HEK293 (cell line): ENCODE data around the gene HERC3.

Experiments used
- GLIS1 ChIP-seq: fragments of 450-650 bp; formaldehyde crosslinking; IDR thresholded peaks from 2 replicates; pipeline ENCODE4 v1.5.1; 2016; ENCODE audit warnings: missing biosample characterization, missing genetic modification characterization
- HOXA7 ChIP-seq: sonication (generic); formaldehyde crosslinking; IDR thresholded peaks from 2 replicates; pipeline ENCODE4 v1.8.1; 2022; ENCODE audit warnings: missing genetic modification reagents, borderline replicate concordance
- KLF10 ChIP-seq: fragments of 450-650 bp; IDR thresholded peaks from 2 replicates; pipeline ENCODE4 v1.5.1; 2018; ENCODE audit warnings: missing biosample characterization, mild to moderate bottlenecking, missing genetic modification characterization
- KLF8 ChIP-seq: fragments of 450-650 bp; formaldehyde crosslinking; IDR thresholded peaks from 2 replicates; pipeline ENCODE4 v1.5.1; 2016; ENCODE audit warnings: missing biosample characterization, missing genetic modification characterization
- SCRT2 ChIP-seq: fragments of 450-650 bp; formaldehyde crosslinking; IDR thresholded peaks from 2 replicates; pipeline ENCODE4 v1.5.1; 2016; ENCODE audit warnings: missing biosample characterization, missing genetic modification characterization
- SETDB1 ChIP-seq: IDR thresholded peaks from one replicate; pipeline ENCODE4 v1.6.1; 2017; ENCODE audit warnings: mild to moderate bottlenecking, low read length, moderate library complexity, mixed read lengths; ENCODE audit not compliant: insufficient read length
- YY1 ChIP-seq: fragments of 450-650 bp; formaldehyde crosslinking; IDR thresholded peaks from 2 replicates; pipeline ENCODE4 v1.5.1; 2018; ENCODE audit warnings: missing biosample characterization, missing genetic modification characterization
- ZBTB20 ChIP-seq: fragments of 450-650 bp; formaldehyde crosslinking; IDR thresholded peaks from 2 replicates; pipeline ENCODE4 v1.5.1; 2016; ENCODE audit warnings: missing biosample characterization, missing genetic modification characterization
- ZEB2 ChIP-seq: fragments of 450-650 bp; formaldehyde crosslinking; IDR thresholded peaks from 2 replicates; pipeline ENCODE4 v1.5.1; 2016; ENCODE audit warnings: missing biosample characterization, missing genetic modification characterization
- ZFP41 ChIP-seq: fragments of 450-650 bp; formaldehyde crosslinking; IDR thresholded peaks from 2 replicates; pipeline ENCODE4 v1.5.1; 2016; ENCODE audit warnings: missing biosample characterization, missing genetic modification characterization, borderline replicate concordance
- ZNF19 ChIP-seq: fragments of 450-650 bp; formaldehyde crosslinking; IDR thresholded peaks from 2 replicates; pipeline ENCODE4; 2016; ENCODE audit warnings: missing biosample characterization, missing genetic modification characterization, low read depth
- ZNF24 ChIP-seq: fragments of 450-650 bp; formaldehyde crosslinking; IDR thresholded peaks from 2 replicates; pipeline ENCODE4 v1.5.1; 2016; ENCODE audit warnings: missing biosample characterization, missing genetic modification characterization
- ZNF335 ChIP-seq: fragments of 450-650 bp; formaldehyde crosslinking; conservative IDR thresholded peaks from 2 replicates; pipeline ENCODE4 v1.5.1; 2016; ENCODE audit warnings: missing biosample characterization, missing genetic modification characterization
- ZNF548 ChIP-seq: fragments of 450-650 bp; formaldehyde crosslinking; IDR thresholded peaks from 2 replicates; pipeline ENCODE4 v1.5.1; 2016; ENCODE audit warnings: missing biosample characterization, missing genetic modification characterization
- ZNF585B ChIP-seq: fragments of 450-650 bp; formaldehyde crosslinking; IDR thresholded peaks from 2 replicates; pipeline ENCODE4 v1.5.1; 2016; ENCODE audit warnings: missing biosample characterization, missing genetic modification characterization
- ZNF600 ChIP-seq: fragments of 450-650 bp; formaldehyde crosslinking; IDR thresholded peaks from 2 replicates; pipeline ENCODE4 v1.5.1; 2016; ENCODE audit warnings: missing biosample characterization, missing genetic modification characterization
- ZNF654 ChIP-seq: fragments of 450-650 bp; formaldehyde crosslinking; IDR thresholded peaks from 2 replicates; pipeline ENCODE4 v1.5.1; 2016; ENCODE audit warnings: low read depth, missing biosample characterization, missing genetic modification characterization
- ZNF664 ChIP-seq: fragments of 450-650 bp; formaldehyde crosslinking; IDR thresholded peaks from 2 replicates; pipeline ENCODE4 v1.5.1; 2016; ENCODE audit warnings: missing biosample characterization, missing genetic modification characterization
- ZNF707 ChIP-seq: fragments of 450-650 bp; formaldehyde crosslinking; IDR thresholded peaks from 2 replicates; pipeline ENCODE4 v1.5.1; 2016; ENCODE audit warnings: missing biosample characterization, missing genetic modification characterization
- TF ChIP-seq, protein P1 (sequence below): fragments of 450-650 bp; formaldehyde crosslinking; optimal IDR thresholded peaks from 2 replicates; pipeline ENCODE3; 2016; ENCODE audit warnings: missing biosample characterization, mild to moderate bottlenecking, missing genetic modification characterization
- TF ChIP-seq, protein P2 (sequence below): fragments of 450-650 bp; formaldehyde crosslinking; IDR thresholded peaks from 2 replicates; pipeline ENCODE4 v1.5.1; 2016; ENCODE audit warnings: missing biosample characterization, missing genetic modification characterization
- TF ChIP-seq, protein P3 (sequence below): fragments of 450-650 bp; formaldehyde crosslinking; IDR thresholded peaks from 2 replicates; pipeline ENCODE4 v1.5.1; 2016; ENCODE audit warnings: missing biosample characterization, missing genetic modification characterization
- TF ChIP-seq, protein P4 (sequence below): fragments of 450-650 bp; formaldehyde crosslinking; IDR thresholded peaks from 2 replicates; pipeline ENCODE4 v1.5.1; 2016; ENCODE audit warnings: missing biosample characterization, missing genetic modification characterization
- TF ChIP-seq, protein P5 (sequence below): fragments of 450-650 bp; formaldehyde crosslinking; IDR thresholded peaks from 2 replicates; pipeline ENCODE4 v1.5.1; 2016; ENCODE audit warnings: missing biosample characterization, missing genetic modification characterization
- TF ChIP-seq, protein P6 (sequence below): fragments of 450-650 bp; formaldehyde crosslinking; IDR thresholded peaks from 2 replicates; pipeline ENCODE4 v1.5.1; 2017; ENCODE audit warnings: missing biosample characterization, missing genetic modification characterization
- TF ChIP-seq, protein P7 (sequence below): fragments of 450-650 bp; formaldehyde crosslinking; IDR thresholded peaks from 2 replicates; pipeline ENCODE4 v1.5.1; 2016; ENCODE audit warnings: missing biosample characterization, missing genetic modification characterization
- TF ChIP-seq, protein P8 (sequence below): fragments of 450-650 bp; formaldehyde crosslinking; IDR thresholded peaks from 2 replicates; pipeline ENCODE4 v1.5.1; 2016; ENCODE audit warnings: missing biosample characterization, missing genetic modification characterization

HERC3 gene

DNA sequence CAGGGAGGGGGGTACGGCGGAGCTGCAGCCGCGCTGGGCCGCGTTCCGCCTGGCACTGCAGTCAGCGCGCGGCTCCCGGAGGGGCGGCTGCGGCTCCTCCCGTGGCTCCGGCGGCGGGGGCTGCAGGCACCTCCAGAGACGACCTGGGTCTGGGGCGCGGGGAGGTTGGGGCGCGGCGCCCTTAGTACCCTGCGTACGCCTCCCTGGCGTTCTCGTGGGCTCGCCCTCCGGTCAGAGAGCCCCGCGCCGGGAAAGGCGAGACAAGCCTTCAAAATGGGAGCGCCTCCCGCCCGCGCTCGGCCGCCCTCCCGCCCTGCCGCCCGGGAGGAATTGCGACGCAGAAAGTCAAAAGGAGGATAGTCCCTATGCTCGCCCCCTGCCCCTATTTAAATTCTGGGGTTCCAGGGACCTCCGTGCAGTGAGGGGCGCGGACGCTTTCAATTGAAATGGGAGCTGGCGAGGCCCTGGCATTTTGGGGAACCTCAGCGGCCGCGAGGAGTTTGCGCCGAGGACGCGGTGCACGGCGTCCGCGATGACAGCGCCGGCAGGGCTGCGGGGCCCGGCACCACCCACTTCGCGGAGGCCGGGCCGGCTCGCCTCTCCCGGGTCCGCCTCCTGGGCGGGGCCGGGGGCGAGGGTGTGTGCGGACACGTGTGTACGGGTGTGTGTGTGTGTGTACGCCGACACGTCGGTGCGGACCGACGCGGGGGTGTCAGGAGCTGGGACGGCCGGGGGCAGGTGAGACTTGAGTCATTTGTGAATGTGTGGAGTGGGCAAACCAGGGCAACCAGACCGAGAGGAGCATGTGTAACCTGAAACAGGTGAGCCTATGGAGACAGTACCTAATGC is 544 bp downstream of the HERC3 start (continued):
- TF ChIP-seq ZEB2 = peak; percentile 74; the same call in 1 of the 2 replicates
- TF ChIP-seq ZNF548 (tag by site-specific recombination) = no peak
- TF ChIP-seq, protein P1, sequence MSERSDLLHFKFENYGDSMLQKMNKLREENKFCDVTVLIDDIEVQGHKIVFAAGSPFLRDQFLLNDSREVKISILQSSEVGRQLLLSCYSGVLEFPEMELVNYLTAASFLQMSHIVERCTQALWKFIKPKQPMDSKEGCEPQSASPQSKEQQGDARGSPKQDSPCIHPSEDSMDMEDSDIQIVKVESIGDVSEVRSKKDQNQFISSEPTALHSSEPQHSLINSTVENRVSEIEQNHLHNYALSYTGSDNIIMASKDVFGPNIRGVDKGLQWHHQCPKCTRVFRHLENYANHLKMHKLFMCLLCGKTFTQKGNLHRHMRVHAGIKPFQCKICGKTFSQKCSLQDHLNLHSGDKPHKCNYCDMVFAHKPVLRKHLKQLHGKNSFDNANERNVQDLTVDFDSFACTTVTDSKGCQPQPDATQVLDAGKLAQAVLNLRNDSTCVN (tag by site-specific recombination) = peak; percentile 69
- TF ChIP-seq ZNF585B (tag by site-specific recombination) = no peak
- no peak for TF ChIP-seq SETDB1
- TF ChIP-seq, protein P2, sequence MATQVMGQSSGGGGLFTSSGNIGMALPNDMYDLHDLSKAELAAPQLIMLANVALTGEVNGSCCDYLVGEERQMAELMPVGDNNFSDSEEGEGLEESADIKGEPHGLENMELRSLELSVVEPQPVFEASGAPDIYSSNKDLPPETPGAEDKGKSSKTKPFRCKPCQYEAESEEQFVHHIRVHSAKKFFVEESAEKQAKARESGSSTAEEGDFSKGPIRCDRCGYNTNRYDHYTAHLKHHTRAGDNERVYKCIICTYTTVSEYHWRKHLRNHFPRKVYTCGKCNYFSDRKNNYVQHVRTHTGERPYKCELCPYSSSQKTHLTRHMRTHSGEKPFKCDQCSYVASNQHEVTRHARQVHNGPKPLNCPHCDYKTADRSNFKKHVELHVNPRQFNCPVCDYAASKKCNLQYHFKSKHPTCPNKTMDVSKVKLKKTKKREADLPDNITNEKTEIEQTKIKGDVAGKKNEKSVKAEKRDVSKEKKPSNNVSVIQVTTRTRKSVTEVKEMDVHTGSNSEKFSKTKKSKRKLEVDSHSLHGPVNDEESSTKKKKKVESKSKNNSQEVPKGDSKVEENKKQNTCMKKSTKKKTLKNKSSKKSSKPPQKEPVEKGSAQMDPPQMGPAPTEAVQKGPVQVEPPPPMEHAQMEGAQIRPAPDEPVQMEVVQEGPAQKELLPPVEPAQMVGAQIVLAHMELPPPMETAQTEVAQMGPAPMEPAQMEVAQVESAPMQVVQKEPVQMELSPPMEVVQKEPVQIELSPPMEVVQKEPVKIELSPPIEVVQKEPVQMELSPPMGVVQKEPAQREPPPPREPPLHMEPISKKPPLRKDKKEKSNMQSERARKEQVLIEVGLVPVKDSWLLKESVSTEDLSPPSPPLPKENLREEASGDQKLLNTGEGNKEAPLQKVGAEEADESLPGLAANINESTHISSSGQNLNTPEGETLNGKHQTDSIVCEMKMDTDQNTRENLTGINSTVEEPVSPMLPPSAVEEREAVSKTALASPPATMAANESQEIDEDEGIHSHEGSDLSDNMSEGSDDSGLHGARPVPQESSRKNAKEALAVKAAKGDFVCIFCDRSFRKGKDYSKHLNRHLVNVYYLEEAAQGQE (tag by site-specific recombination) = no peak
- 0 out of 2 replicates have a peak, but pooled peaks have one; percentile 24 for TF ChIP-seq ZNF600
- no peak for TF ChIP-seq ZNF664
- TF ChIP-seq, protein P3, sequence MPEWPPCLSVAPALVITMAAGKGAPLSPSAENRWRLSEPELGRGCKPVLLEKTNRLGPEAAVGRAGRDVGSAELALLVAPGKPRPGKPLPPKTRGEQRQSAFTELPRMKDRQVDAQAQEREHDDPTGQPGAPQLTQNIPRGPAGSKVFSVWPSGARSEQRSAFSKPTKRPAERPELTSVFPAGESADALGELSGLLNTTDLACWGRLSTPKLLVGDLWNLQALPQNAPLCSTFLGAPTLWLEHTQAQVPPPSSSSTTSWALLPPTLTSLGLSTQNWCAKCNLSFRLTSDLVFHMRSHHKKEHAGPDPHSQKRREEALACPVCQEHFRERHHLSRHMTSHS (tag by site-specific recombination) = no peak
- TF ChIP-seq, protein P4, sequence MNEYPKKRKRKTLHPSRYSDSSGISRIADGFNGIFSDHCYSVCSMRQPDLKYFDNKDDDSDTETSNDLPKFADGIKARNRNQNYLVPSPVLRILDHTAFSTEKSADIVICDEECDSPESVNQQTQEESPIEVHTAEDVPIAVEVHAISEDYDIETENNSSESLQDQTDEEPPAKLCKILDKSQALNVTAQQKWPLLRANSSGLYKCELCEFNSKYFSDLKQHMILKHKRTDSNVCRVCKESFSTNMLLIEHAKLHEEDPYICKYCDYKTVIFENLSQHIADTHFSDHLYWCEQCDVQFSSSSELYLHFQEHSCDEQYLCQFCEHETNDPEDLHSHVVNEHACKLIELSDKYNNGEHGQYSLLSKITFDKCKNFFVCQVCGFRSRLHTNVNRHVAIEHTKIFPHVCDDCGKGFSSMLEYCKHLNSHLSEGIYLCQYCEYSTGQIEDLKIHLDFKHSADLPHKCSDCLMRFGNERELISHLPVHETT (tag by site-specific recombination) = no peak
- TF ChIP-seq ZBTB20 (tag by site-specific recombination) = peak; percentile 95
- TF ChIP-seq, protein P5, sequence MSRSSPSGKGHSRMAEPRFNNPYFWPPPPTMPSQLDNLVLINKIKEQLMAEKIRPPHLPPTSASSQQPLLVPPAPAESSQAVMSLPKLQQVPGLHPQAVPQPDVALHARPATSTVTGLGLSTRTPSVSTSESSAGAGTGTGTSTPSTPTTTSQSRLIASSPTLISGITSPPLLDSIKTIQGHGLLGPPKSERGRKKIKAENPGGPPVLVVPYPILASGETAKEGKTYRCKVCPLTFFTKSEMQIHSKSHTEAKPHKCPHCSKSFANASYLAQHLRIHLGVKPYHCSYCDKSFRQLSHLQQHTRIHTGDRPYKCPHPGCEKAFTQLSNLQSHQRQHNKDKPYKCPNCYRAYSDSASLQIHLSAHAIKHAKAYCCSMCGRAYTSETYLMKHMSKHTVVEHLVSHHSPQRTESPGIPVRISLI (tag by site-specific recombination) = no peak
- no peak for TF ChIP-seq ZNF707 (tag by site-specific recombination)
- no peak for TF ChIP-seq HOXA7 (CRISPR knock-in tag)
- no peak for TF ChIP-seq YY1 (tag by site-specific recombination)
- TF ChIP-seq ZNF24 (tag by site-specific recombination) = no peak
- peak; percentile 60; the same call in 1 of the 2 replicates for TF ChIP-seq KLF8 (tag by site-specific recombination)
- TF ChIP-seq ZNF19 (tag by site-specific recombination) = no peak
- TF ChIP-seq, protein P6, sequence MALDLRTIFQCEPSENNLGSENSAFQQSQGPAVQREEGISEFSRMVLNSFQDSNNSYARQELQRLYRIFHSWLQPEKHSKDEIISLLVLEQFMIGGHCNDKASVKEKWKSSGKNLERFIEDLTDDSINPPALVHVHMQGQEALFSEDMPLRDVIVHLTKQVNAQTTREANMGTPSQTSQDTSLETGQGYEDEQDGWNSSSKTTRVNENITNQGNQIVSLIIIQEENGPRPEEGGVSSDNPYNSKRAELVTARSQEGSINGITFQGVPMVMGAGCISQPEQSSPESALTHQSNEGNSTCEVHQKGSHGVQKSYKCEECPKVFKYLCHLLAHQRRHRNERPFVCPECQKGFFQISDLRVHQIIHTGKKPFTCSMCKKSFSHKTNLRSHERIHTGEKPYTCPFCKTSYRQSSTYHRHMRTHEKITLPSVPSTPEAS (tag by site-specific recombination) = peak; percentile 84
- no peak for TF ChIP-seq ZFP41 (tag by site-specific recombination)
- peak; percentile 97 for TF ChIP-seq KLF10 (tag by site-specific recombination)
- TF ChIP-seq GLIS1 (tag by site-specific recombination) = peak; percentile 61
- TF ChIP-seq, protein P7, sequence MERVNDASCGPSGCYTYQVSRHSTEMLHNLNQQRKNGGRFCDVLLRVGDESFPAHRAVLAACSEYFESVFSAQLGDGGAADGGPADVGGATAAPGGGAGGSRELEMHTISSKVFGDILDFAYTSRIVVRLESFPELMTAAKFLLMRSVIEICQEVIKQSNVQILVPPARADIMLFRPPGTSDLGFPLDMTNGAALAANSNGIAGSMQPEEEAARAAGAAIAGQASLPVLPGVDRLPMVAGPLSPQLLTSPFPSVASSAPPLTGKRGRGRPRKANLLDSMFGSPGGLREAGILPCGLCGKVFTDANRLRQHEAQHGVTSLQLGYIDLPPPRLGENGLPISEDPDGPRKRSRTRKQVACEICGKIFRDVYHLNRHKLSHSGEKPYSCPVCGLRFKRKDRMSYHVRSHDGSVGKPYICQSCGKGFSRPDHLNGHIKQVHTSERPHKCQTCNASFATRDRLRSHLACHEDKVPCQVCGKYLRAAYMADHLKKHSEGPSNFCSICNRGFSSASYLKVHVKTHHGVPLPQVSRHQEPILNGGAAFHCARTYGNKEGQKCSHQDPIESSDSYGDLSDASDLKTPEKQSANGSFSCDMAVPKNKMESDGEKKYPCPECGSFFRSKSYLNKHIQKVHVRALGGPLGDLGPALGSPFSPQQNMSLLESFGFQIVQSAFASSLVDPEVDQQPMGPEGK (tag by site-specific recombination) = peak; percentile 78
- peak; percentile 74 for TF ChIP-seq ZNF335 (tag by site-specific recombination)
- TF ChIP-seq, protein P8, sequence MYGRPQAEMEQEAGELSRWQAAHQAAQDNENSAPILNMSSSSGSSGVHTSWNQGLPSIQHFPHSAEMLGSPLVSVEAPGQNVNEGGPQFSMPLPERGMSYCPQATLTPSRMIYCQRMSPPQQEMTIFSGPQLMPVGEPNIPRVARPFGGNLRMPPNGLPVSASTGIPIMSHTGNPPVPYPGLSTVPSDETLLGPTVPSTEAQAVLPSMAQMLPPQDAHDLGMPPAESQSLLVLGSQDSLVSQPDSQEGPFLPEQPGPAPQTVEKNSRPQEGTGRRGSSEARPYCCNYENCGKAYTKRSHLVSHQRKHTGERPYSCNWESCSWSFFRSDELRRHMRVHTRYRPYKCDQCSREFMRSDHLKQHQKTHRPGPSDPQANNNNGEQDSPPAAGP (tag by site-specific recombination) = peak; percentile 43; the same call in 1 of the 2 replicates
- 0 out of 2 replicates have a peak, but pooled peaks have one; percentile 12 for TF ChIP-seq SCRT2 (tag by site-specific recombination)
- no peak for TF ChIP-seq ZNF654 (tag by site-specific recombination)
